OCI-LY1 (cell line): ENCODE measurements around the gene STX2.

Experiments
- EZH2 ChIP-seq: fragments of 200-600 bp; sonication (generic), shearing (Covaris generic); IDR thresholded peaks from 2 replicates; pipeline ENCODE4 v1.8.0; 2017; ENCODE audit warnings: borderline replicate concordance, mixed run types, mild to moderate bottlenecking, antibody characterized with exemption, low read length, moderate library complexity, mixed read lengths
- TF ChIP-seq, protein P1 (sequence below): fragments of 200-600 bp; sonication (generic), shearing (Covaris generic); IDR thresholded peaks from 2 replicates; pipeline ENCODE4 v1.5.1; 2017; ENCODE audit warnings: mild to moderate bottlenecking, antibody characterized with exemption, low read length, moderate library complexity, mixed read lengths

DNA sequence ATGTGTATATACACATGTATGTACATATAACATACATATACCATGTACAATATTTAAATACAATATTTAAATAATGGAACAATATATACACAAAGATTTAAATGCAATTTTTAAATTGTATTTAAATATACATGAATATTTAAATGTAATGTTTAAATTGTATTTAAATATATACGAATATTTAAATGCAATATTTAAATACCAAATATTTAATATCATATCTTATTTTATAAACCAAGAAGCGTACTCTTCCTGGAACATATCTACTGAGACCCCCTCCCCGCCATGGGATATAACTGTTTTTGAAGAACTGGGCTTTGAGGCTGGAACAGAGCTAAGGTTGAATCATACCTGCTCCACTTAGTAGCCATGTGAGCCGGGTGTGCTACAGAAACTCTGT, 93.1 kb downstream of the STX2 start:
- TF ChIP-seq, protein P1, sequence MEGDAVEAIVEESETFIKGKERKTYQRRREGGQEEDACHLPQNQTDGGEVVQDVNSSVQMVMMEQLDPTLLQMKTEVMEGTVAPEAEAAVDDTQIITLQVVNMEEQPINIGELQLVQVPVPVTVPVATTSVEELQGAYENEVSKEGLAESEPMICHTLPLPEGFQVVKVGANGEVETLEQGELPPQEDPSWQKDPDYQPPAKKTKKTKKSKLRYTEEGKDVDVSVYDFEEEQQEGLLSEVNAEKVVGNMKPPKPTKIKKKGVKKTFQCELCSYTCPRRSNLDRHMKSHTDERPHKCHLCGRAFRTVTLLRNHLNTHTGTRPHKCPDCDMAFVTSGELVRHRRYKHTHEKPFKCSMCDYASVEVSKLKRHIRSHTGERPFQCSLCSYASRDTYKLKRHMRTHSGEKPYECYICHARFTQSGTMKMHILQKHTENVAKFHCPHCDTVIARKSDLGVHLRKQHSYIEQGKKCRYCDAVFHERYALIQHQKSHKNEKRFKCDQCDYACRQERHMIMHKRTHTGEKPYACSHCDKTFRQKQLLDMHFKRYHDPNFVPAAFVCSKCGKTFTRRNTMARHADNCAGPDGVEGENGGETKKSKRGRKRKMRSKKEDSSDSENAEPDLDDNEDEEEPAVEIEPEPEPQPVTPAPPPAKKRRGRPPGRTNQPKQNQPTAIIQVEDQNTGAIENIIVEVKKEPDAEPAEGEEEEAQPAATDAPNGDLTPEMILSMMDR, result no peak
- TF ChIP-seq EZH2, result no peak
